Measurements from ENCODE around the gene KRTAP12-2.

The KRTAP12-2 gene

GRCh38 chr21:44626673-44627143 is 40.0 kb downstream of the KRTAP12-2 start, which contains the start of gene KRTAP10-9:
Gene KRTAP10-9 (plus strand): TSS chr21:44627093. CDS start chr21:44627172, 79 bp downstream.
- TF ChIP-seq POLR2A (IDR thresholded peaks at IDR 0.05; ENCODE audit: low read depth, low read length) = no peak
- FAIRE-seq (no peak), DNase-seq (ENCODE audit: insufficient read length, low spot score) (no peak)

- no peak for TF ChIP-seq POLR2A (IDR thresholded peaks at IDR 0.05; ENCODE audit: low read depth, low read length)
- FAIRE-seq (no peak), DNase-seq (ENCODE audit: insufficient read length, low spot score) (no peak)
Observed at GRCh38 chr21:44626262-44626661, 40.5 kb downstream of the KRTAP12-2 start.

- FAIRE-seq (no peak), DNase-seq (ENCODE audit: insufficient read length, low spot score) (no peak)
- no peak for TF ChIP-seq POLR2A (IDR thresholded peaks at IDR 0.05; ENCODE audit: low read depth, low read length)
Observed at GRCh38 chr21:44625756-44626155, 41.0 kb downstream of the KRTAP12-2 start.

- no peak for DNase-seq (ENCODE audit: insufficient read length, low spot score)
- no peak for FAIRE-seq
- no peak for TF ChIP-seq POLR2A (IDR thresholded peaks at IDR 0.05; ENCODE audit: low read depth, low read length)
Observed at GRCh38 chr21:44623575-44623974, 43.2 kb downstream of the KRTAP12-2 start.

- FAIRE-seq (no peak), DNase-seq (ENCODE audit: insufficient read length, low spot score) (no peak)
- TF ChIP-seq POLR2A (IDR thresholded peaks at IDR 0.05; ENCODE audit: low read depth, low read length) = no peak
Observed at GRCh38 chr21:44619886-44620285, 46.8 kb downstream of the KRTAP12-2 start.

- no peak for TF ChIP-seq POLR2A (IDR thresholded peaks at IDR 0.05; ENCODE audit: low read depth, low read length)
- no peak for DNase-seq (ENCODE audit: insufficient read length, low spot score)
- FAIRE-seq = no peak
Observed at GRCh38 chr21:44618909-44619308, 47.8 kb downstream of the KRTAP12-2 start.

- no peak for FAIRE-seq
- DNase-seq (ENCODE audit: insufficient read length, low spot score) = no peak
- TF ChIP-seq POLR2A (IDR thresholded peaks at IDR 0.05; ENCODE audit: low read depth, low read length) = no peak
Observed at GRCh38 chr21:44618504-44618903, 48.2 kb downstream of the KRTAP12-2 start.

GRCh38 chr21:44617071-44617501 is 49.6 kb downstream of the KRTAP12-2 start:
- no peak for TF ChIP-seq POLR2A (IDR thresholded peaks at IDR 0.05; ENCODE audit: low read depth, low read length)
- DNase-seq (ENCODE audit: insufficient read length, low spot score) (no peak), FAIRE-seq (no peak)

- no peak for FAIRE-seq
- TF ChIP-seq POLR2A (IDR thresholded peaks at IDR 0.05; ENCODE audit: low read depth, low read length) = no peak
- DNase-seq (ENCODE audit: insufficient read length, low spot score) = no peak
Observed at GRCh38 chr21:44616591-44616926, 50.2 kb downstream of the KRTAP12-2 start.
